Measurements from ENCODE around the gene IL19. TPM values are rescaled to one million over a fixed set of nuclear protein-coding genes. Genes with fewer than 3 reads are reported as not detected.

The IL19 gene
- total and polyA plus RNA-seq, 2 donors (not counting 3 experiments of a cell fraction or from before 2014, with no cell fraction given): not detected

DNA sequence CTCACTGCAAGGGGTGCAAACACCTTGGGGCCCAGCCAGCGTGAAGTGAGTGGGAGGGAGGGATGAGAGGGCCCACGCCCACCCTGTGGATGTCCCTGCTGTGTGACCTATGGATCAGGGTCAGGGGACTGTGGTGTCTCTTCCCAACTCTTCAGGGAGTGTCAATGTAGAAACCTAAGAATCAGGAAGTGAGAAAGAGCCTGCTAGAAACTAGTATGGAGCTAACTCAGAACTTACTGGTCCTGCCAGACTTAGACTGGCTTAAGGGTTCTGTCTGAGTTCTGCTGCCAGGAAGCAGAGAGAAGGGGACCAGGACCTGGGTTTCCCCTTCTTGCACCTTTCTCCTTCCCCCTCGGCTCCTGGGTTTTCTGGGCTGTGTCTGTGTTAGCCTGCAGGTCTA, 3.5 kb downstream of the IL19 start:
- H3K4me1 ChIP-seq (ENCODE audit: control insufficient read depth, extremely low read depth, insufficient read depth, low read length): no peaks in the 10 kb centered on the region
- no peaks in the 10 kb centered on the region for H3K36me3 ChIP-seq (ENCODE audit: control insufficient read depth in 2 of 2, extremely low read depth in 1 of 2, insufficient read depth in 2 of 2, low read length in 2 of 2)
- POLR2A ChIA-PET: no interaction called here
- H3K4me3 ChIP-seq (replicated peaks in 1 of 3; ENCODE audit: insufficient read depth in 1 of 3, low read depth in 1 of 3, low read length in 3 of 3): no peak overlapping the region
- no TSS peak for BruUV-seq (replicated peaks)
- H3K9me1 ChIP-seq (replicated peaks; ENCODE audit: control insufficient read depth, extremely low read depth, insufficient read depth, low read length): no peaks in the 10 kb centered on the region
- no peaks in the 10 kb centered on the region for H4K20me1 ChIP-seq (replicated peaks; ENCODE audit: control insufficient read depth, extremely low read depth, insufficient read depth, low read length)
- no peak overlapping the region for H2AFZ ChIP-seq (ENCODE audit: low read depth, low read length)
- H3K79me2 ChIP-seq (ENCODE audit: control insufficient read depth, insufficient read depth, low read length): no peaks in the 10 kb centered on the region
- intact Hi-C loops (cut with micrococcal nuclease): no loop called here
- dilution Hi-C loops (cut with MboI; ENCODE audit: extremely low pct_ligation_motif_present, low sequenced_read_pairs): no loop called here
- H3K9ac ChIP-seq (replicated peaks; ENCODE audit: extremely low read depth, insufficient read depth, low read length): no peak overlapping the region
- no peak for DNase-seq (ENCODE audit: low read depth, low spot score)
- CTCF ChIA-PET: interaction anchor here (1.2 kb wide), 1 partner anchor 32 kb away, joined by 3 read pairs; no protein-coding TSS in a partner anchor
- H3K27me3 ChIP-seq (ENCODE audit: control insufficient read depth in 2 of 2, insufficient read depth in 2 of 2, low read length in 2 of 2): peaks cover 8 to 19% of the 10 kb centered on the region in 2 experiments
- no peaks in the 10 kb centered on the region for H3K9me3 ChIP-seq (replicated peaks; ENCODE audit: control insufficient read depth, insufficient read depth, low read length)
- FAIRE-seq: no peak
- TF ChIP-seq JUN (IDR thresholded peaks at IDR 0.05; ENCODE audit: borderline replicate concordance, insufficient read depth, insufficient read length, low read depth) (no peak), POLR2A (IDR thresholded peaks at IDR 0.05; ENCODE audit: low read depth, low read length) (no peak)
- TF ChIP-seq, protein P1, sequence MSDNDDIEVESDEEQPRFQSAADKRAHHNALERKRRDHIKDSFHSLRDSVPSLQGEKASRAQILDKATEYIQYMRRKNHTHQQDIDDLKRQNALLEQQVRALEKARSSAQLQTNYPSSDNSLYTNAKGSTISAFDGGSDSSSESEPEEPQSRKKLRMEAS (IDR thresholded peaks at IDR 0.05; ENCODE audit: insufficient read depth, insufficient read length): no peak
- no peak overlapping the region for H3K4me2 ChIP-seq (ENCODE audit: insufficient read depth, low read length)
- H3K27ac ChIP-seq (ENCODE audit: insufficient read depth, low read depth, low read length): no peak overlapping the region

DNA sequence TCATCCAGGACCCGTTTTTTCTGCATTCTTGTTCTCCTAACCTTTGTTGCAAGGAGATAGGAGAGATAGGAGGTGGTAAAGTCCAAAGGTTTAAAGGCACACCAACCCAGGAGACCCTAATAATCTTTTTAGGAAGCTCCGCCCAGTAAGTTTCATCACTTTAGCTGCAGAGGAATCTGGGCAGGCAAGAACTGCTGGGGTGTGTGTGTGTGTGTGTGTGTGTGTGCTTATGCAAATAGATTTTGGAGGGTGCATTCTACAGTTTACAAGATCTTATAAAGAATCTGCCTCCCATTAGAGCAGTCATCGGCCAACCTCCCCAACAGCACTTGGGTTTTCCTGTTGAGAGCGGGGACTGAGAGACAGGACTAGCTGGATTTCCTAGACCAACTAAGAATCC, 5.7 kb downstream of the IL19 start:
- H3K9me1 ChIP-seq (replicated peaks; ENCODE audit: control insufficient read depth, extremely low read depth, insufficient read depth, low read length): no peaks in the 10 kb centered on the region
- H3K79me2 ChIP-seq (ENCODE audit: control insufficient read depth, insufficient read depth, low read length): no peaks in the 10 kb centered on the region
- H3K4me3 ChIP-seq (replicated peaks in 1 of 3; ENCODE audit: insufficient read depth in 1 of 3, low read depth in 1 of 3, low read length in 3 of 3): no peak overlapping the region
- H3K9ac ChIP-seq (replicated peaks; ENCODE audit: extremely low read depth, insufficient read depth, low read length): no peak overlapping the region
- DNase-seq (ENCODE audit: low read depth, low spot score) (no peak), FAIRE-seq (no peak)
- POLR2A ChIA-PET: no interaction called here
- intact Hi-C loops (cut with micrococcal nuclease): no loop called here
- H3K4me2 ChIP-seq (ENCODE audit: insufficient read depth, low read length): no peak overlapping the region
- CTCF ChIA-PET: interaction anchor here (0.7 to 1.0 kb wide), 3 partner anchors 32 to 164 kb away, joined by 3 to 4 read pairs (median 3); partner anchors contain the start of gene EIF2D
- TF ChIP-seq GATA2 (IDR thresholded peaks at IDR 0.05; ENCODE audit: insufficient read depth, insufficient read length, low read depth, low read length) (no peak), FOS (IDR thresholded peaks at IDR 0.05; ENCODE audit: borderline replicate concordance, insufficient read depth, low read length) (no peak), POLR2AphosphoS5 (IDR thresholded peaks at IDR 0.05; ENCODE audit: insufficient read depth, low read depth, low read length) (no peak), EZH2 (IDR thresholded peaks at IDR 0.05; ENCODE audit: borderline replicate concordance, low read depth, low read length, severe bottlenecking) (no peak), JUN (IDR thresholded peaks at IDR 0.05; ENCODE audit: borderline replicate concordance, insufficient read depth, insufficient read length, low read depth) (no peak), POLR2A (IDR thresholded peaks at IDR 0.05; ENCODE audit: low read depth, low read length) (no peak), MYC (IDR thresholded peaks at IDR 0.05; ENCODE audit: low read depth, low read length) (no peak)
- TF ChIP-seq, protein P1 (IDR thresholded peaks at IDR 0.05; ENCODE audit: insufficient read depth, insufficient read length): no peak
- TF ChIP-seq, protein P2, sequence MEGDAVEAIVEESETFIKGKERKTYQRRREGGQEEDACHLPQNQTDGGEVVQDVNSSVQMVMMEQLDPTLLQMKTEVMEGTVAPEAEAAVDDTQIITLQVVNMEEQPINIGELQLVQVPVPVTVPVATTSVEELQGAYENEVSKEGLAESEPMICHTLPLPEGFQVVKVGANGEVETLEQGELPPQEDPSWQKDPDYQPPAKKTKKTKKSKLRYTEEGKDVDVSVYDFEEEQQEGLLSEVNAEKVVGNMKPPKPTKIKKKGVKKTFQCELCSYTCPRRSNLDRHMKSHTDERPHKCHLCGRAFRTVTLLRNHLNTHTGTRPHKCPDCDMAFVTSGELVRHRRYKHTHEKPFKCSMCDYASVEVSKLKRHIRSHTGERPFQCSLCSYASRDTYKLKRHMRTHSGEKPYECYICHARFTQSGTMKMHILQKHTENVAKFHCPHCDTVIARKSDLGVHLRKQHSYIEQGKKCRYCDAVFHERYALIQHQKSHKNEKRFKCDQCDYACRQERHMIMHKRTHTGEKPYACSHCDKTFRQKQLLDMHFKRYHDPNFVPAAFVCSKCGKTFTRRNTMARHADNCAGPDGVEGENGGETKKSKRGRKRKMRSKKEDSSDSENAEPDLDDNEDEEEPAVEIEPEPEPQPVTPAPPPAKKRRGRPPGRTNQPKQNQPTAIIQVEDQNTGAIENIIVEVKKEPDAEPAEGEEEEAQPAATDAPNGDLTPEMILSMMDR (IDR thresholded peaks at IDR 0.05; ENCODE audit: extremely low read depth in 1 of 2, insufficient read depth in 1 of 2, low read depth in 1 of 2, low read length in 2 of 2): no peak
- H3K27ac ChIP-seq (ENCODE audit: insufficient read depth, low read depth, low read length): no peak overlapping the region
- no peaks in the 10 kb centered on the region for H4K20me1 ChIP-seq (replicated peaks; ENCODE audit: control insufficient read depth, extremely low read depth, insufficient read depth, low read length)
- no peaks in the 10 kb centered on the region for H3K36me3 ChIP-seq (ENCODE audit: control insufficient read depth in 2 of 2, extremely low read depth in 1 of 2, insufficient read depth in 2 of 2, low read length in 2 of 2)
- no TSS peak for BruUV-seq (replicated peaks)
- no peaks in the 10 kb centered on the region for H3K4me1 ChIP-seq (ENCODE audit: control insufficient read depth, extremely low read depth, insufficient read depth, low read length)
- peaks cover 3 to 10% of the 10 kb centered on the region in 2 experiments for H3K27me3 ChIP-seq (ENCODE audit: control insufficient read depth in 2 of 2, insufficient read depth in 2 of 2, low read length in 2 of 2)
- no peaks in the 10 kb centered on the region for H3K9me3 ChIP-seq (replicated peaks; ENCODE audit: control insufficient read depth, insufficient read depth, low read length)
- dilution Hi-C loops (cut with MboI; ENCODE audit: extremely low pct_ligation_motif_present, low sequenced_read_pairs): no loop called here
- H2AFZ ChIP-seq (ENCODE audit: low read depth, low read length): no peak overlapping the region

All from endothelial cell of umbilical vein (primary cell).